Natural killer cell (primary cell): Measurements from ENCODE around the gene MRPS27. TPM values are rescaled to one million over a fixed set of nuclear protein-coding genes. Genes with fewer than 3 reads are reported as not detected.

Experiments used
- ATAC-seq, 3 donors: fragments of 150-1000 bp in 2 of 3; fragments of 200-7000 bp in 1 of 3; cut with Tn5 transposase; 1 replicate in 1 of 3; 2 replicates in 2 of 3; pipeline ENCODE4 v1.10.0; 2021; ENCODE audit warnings: mild to moderate bottlenecking in 2 of 3, moderate library complexity in 2 of 3
- DNase-seq, 2 donors: peaks; one replicate each; pipeline versions ENCODE4 v3.0.0 to v3.0.0-alpha.2; 2013 to 2021; ENCODE audit warnings: mixed read lengths in 1 of 2
- H3K27ac ChIP-seq: one replicate; pipeline ENCODE4 v1.5.1; 2013; ENCODE audit warnings: mild to moderate bottlenecking, low read length
- H3K27me3 ChIP-seq: one replicate; pipeline ENCODE4 v1.6.1; 2013; ENCODE audit warnings: low read length; ENCODE audit not compliant: control insufficient read depth, insufficient read depth
- H3K36me3 ChIP-seq: one replicate; pipeline ENCODE4 v1.6.1; 2013; ENCODE audit warnings: low read length; ENCODE audit not compliant: control insufficient read depth, insufficient read depth
- H3K4me1 ChIP-seq: one replicate; pipeline ENCODE4 v1.6.1; 2013; ENCODE audit warnings: low read length; ENCODE audit not compliant: control insufficient read depth, insufficient read depth
- H3K4me3 ChIP-seq: one replicate; pipeline ENCODE4 v1.5.1; 2013; ENCODE audit warnings: low read length
- H3K9me3 ChIP-seq: one replicate; pipeline ENCODE4 v1.6.1; 2013; ENCODE audit warnings: low read length; ENCODE audit not compliant: control insufficient read depth, insufficient read depth
- H3K27ac Mint-ChIP-seq, 2 donors: one replicate each; pipeline ENCODE4 v1.8.0; 2022; ENCODE audit warnings: mild to moderate bottlenecking in 2 of 2, mixed read lengths in 2 of 2, moderate library complexity in 1 of 2
- H3K27me3 Mint-ChIP-seq, 2 donors: one replicate each; pipeline ENCODE4 v1.8.0; 2022; ENCODE audit warnings: low read depth in 2 of 2, mixed read lengths in 2 of 2
- H3K36me3 Mint-ChIP-seq: one replicate; pipeline ENCODE4 v1.8.0; 2022; ENCODE audit warnings: mixed read lengths
- H3K4me1 Mint-ChIP-seq, 2 donors: one replicate each; pipeline ENCODE4 v1.8.0; 2022; ENCODE audit warnings: mixed read lengths in 2 of 2
- H3K4me3 Mint-ChIP-seq: one replicate; pipeline ENCODE4 v1.8.0; 2022; ENCODE audit warnings: mild to moderate bottlenecking, moderate library complexity, mixed read lengths
- H3K9me3 Mint-ChIP-seq, 2 donors: one replicate each; pipeline ENCODE4 v1.8.0; 2022; ENCODE audit warnings: mixed read lengths in 2 of 2
- WGBS: methylation state at CpG from one replicate; pipeline ENCODE4 v1.1.7; 2013; ENCODE audit warnings: missing lambda C conversion rate; ENCODE audit not compliant: insufficient coverage; 5-methylcytosine and 5-hydroxymethylcytosine counted together
- intact Hi-C: fragments of 100-400 bp; cut with micrococcal nuclease; formaldehyde crosslinking; loops from one replicate; pipeline ENCODE4 v1.14.2; 2022
- total RNA-seq, 4 donors: library from RNA; stranded (reverse); fragments of 120-200 nt in 1 of 4; gene quantifications; one replicate each; pipeline versions ENCODE4 v1.2.3 to v1.2.4, GENCODE V29; 2013 to 2022
- TF ChIP-seq, protein P1 (sequence below): fragments of 200-600 bp; IDR thresholded peaks from one replicate; pipeline ENCODE4 v1.8.0; 2022; ENCODE audit warnings: antibody characterized with exemption

MRPS27 gene
- total RNA-seq, 3 donors from 2014 or later (not counting 1 experiment from before 2014, with no cell fraction given) = 25.5 to 36.5 (median 36.3) TPM

DNA sequence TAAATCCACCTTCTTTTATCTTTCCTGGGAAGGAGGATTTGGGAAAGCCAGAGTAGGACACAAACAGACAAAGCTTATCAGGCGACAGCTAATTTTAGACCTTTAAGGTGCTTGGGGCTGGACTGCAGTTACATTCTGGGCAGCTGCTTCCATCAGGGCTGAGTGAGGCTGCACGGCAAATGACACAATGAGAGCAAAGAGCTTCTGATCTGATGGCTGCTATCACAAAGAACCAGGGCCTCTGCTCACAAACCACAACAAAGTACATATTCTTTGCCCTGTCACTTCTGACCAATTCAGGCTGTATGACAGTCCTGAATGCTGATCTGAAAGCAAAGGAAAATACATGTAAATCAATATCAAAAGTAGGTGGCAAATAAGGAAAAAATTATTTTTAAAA is 93.1 kb downstream of the MRPS27 start:
- H3K27ac Mint-ChIP-seq = no peak overlapping the region
- intact Hi-C loops = no loop called here
- 74% methylated on average over 2 of the region's 2 CpGs for WGBS

DNA sequence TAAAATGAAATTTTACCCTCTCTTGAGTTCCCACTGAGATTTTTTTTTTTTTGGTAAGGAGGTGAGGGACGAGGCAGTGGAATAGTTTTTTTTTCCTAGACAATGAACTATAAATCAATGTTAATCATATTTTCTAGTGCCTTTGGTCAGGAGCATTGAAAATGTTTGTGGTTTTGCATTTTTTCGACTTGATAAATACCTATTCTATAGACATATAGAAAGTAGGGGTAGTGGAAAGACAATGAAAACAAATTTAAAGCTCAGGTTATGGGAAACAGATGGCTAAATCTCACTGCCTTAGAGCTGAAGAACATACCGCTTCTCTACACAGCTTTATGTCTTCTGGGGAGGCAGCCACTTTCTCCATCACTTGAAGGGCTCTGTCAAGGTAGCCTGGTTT is 94.3 kb downstream of the MRPS27 start:
- H3K36me3 ChIP-seq = peaks cover 49% of the 10 kb centered on the region
- Mint-ChIP-seq H3K4me3 (no peak overlapping the region), H3K27ac (no peak overlapping the region), H3K36me3 (peaks cover 57% of the 10 kb centered on the region), H3K27me3 (peaks cover 7 to 9% of the 10 kb centered on the region in 2 donors), H3K9me3 (no peaks in the 10 kb centered on the region), H3K4me1 (peaks cover 0 to 11% of the 10 kb centered on the region in 2 donors)
- TF ChIP-seq, protein P1, sequence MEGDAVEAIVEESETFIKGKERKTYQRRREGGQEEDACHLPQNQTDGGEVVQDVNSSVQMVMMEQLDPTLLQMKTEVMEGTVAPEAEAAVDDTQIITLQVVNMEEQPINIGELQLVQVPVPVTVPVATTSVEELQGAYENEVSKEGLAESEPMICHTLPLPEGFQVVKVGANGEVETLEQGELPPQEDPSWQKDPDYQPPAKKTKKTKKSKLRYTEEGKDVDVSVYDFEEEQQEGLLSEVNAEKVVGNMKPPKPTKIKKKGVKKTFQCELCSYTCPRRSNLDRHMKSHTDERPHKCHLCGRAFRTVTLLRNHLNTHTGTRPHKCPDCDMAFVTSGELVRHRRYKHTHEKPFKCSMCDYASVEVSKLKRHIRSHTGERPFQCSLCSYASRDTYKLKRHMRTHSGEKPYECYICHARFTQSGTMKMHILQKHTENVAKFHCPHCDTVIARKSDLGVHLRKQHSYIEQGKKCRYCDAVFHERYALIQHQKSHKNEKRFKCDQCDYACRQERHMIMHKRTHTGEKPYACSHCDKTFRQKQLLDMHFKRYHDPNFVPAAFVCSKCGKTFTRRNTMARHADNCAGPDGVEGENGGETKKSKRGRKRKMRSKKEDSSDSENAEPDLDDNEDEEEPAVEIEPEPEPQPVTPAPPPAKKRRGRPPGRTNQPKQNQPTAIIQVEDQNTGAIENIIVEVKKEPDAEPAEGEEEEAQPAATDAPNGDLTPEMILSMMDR = no peak
- H3K9me3 ChIP-seq = no peaks in the 10 kb centered on the region
- H3K27ac ChIP-seq = no peak overlapping the region
- no peaks in the 10 kb centered on the region for H3K4me1 ChIP-seq
- H3K4me3 ChIP-seq = no peak overlapping the region
- peaks cover under 1% of the 10 kb centered on the region for H3K27me3 ChIP-seq
- intact Hi-C loops = no loop called here
- 100% methylated on average over 1 of the region's 3 CpGs for WGBS
- ATAC-seq (no peak), DNase-seq (no peak)

More for the DNA sequence above, 93.1 kb downstream of the MRPS27 start:
- DNase-seq (no peak), ATAC-seq (no peak)
- Histone ChIP-seq H3K9me3 (no peaks in the 10 kb centered on the region), H3K27ac (no peak overlapping the region), H3K27me3 (peaks cover 3% of the 10 kb centered on the region), H3K4me3 (no peak overlapping the region), H3K36me3 (peaks cover 38% of the 10 kb centered on the region), H3K4me1 (peaks cover under 1% of the 10 kb centered on the region)
- H3K9me3 Mint-ChIP-seq = no peaks in the 10 kb centered on the region
- TF ChIP-seq, protein P1 = no peak
- peaks cover 14 to 16% of the 10 kb centered on the region in 2 donors for H3K27me3 Mint-ChIP-seq
- H3K4me1 Mint-ChIP-seq = peaks cover 10 to 17% of the 10 kb centered on the region in 2 donors
- H3K4me3 Mint-ChIP-seq = no peak overlapping the region
- H3K36me3 Mint-ChIP-seq = peaks cover 56% of the 10 kb centered on the region

DNA sequence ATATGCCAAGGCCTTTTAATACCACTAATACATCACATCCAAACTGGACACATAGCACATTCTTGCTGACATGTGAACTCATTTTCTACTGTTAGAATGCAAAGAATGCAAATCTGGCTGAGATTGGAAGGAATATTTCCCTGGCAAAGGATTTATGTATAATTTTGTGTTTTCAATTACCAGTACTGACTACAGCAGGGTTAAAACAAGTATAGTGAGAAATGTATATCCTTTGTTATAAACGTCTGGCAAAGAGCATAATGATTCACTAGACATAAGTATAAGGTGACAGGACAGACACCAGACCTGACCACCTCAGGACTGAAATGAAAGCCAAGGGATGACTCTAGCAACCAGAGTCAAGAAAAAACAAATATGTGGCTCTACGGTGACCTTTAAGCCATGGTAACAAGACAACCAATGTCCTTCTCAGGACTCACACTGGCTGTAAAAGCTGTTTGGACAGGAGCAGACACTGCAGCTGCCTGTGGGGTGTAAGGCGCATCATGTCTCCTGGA is 95.0 kb downstream of the MRPS27 start:
- peaks cover 55% of the 10 kb centered on the region for H3K36me3 ChIP-seq
- Mint-ChIP-seq H3K36me3 (peaks cover 51% of the 10 kb centered on the region), H3K4me3 (no peak overlapping the region), H3K27ac (no peak overlapping the region), H3K27me3 (peaks cover 0 to 3% of the 10 kb centered on the region in 2 donors), H3K4me1 (peaks cover 0 to 4% of the 10 kb centered on the region in 2 donors), H3K9me3 (no peaks in the 10 kb centered on the region)
- ATAC-seq (no peak), DNase-seq (no peak)
- H3K4me1 ChIP-seq = no peaks in the 10 kb centered on the region
- intact Hi-C loops = no loop called here
- H3K4me3 ChIP-seq = no peak overlapping the region
- TF ChIP-seq, protein P1 = no peak
- H3K27me3 ChIP-seq = no peaks in the 10 kb centered on the region
- WGBS = 97% methylated on average over 3 of the region's 3 CpGs
- no peak overlapping the region for H3K27ac ChIP-seq
- no peaks in the 10 kb centered on the region for H3K9me3 ChIP-seq

DNA sequence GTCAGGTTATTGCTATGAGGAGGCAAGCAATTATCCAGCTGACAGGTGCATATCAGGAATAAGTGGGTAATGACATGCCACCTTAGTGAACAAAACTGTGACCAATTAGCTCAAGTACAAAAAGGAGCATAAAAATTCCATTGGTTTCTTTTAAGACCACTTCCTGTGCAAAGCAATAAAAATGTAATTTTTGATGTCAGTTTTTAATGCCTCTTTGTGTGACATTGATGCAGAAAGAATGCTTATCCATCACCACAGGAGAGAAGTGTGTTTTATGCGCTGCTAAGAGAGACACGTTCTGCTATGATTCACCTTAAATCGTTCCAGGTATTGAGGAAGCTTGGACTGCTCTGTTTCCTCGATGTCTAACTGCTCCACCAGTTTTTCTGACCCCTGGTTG is 96.7 kb downstream of the MRPS27 start:
- ATAC-seq (no peak), DNase-seq (no peak)
- H3K9me3 Mint-ChIP-seq = no peaks in the 10 kb centered on the region
- WGBS = 95% methylated on average over 4 of the region's 4 CpGs
- no peaks in the 10 kb centered on the region for H3K27me3 Mint-ChIP-seq
- H3K27ac Mint-ChIP-seq = no peak overlapping the region
- H3K36me3 Mint-ChIP-seq = peaks cover 59% of the 10 kb centered on the region
- H3K4me3 ChIP-seq = no peak overlapping the region
- H3K9me3 ChIP-seq = no peaks in the 10 kb centered on the region
- intact Hi-C loops = no loop called here
- H3K4me1 ChIP-seq = no peaks in the 10 kb centered on the region
- peaks cover 70% of the 10 kb centered on the region for H3K36me3 ChIP-seq
- no peak overlapping the region for H3K27ac ChIP-seq
- H3K4me1 Mint-ChIP-seq = peaks cover 0 to 4% of the 10 kb centered on the region in 2 donors
- no peak overlapping the region for H3K4me3 Mint-ChIP-seq
- no peaks in the 10 kb centered on the region for H3K27me3 ChIP-seq
- TF ChIP-seq, protein P1 = no peak
